Ectodermal cell (in vitro differentiated cells): ENCODE results near the gene CACUL1.

Source experiments
- H3K27ac ChIP-seq: 2 replicates; pipeline ENCODE4 v1.7.0; 2013; ENCODE audit warnings: mild to moderate bottlenecking, low read depth, low read length; ENCODE audit not compliant: insufficient read depth, poor library complexity, severe bottlenecking
- H3K27me3 ChIP-seq: 2 replicates; pipeline ENCODE4 v1.7.0; 2013; ENCODE audit warnings: mild to moderate bottlenecking, low read length; ENCODE audit not compliant: insufficient read depth, control insufficient read depth, poor library complexity, severe bottlenecking
- H3K36me3 ChIP-seq: one replicate; pipeline ENCODE4 v1.7.0; 2013; ENCODE audit warnings: low read length; ENCODE audit not compliant: control insufficient read depth, insufficient read depth
- H3K4me1 ChIP-seq: one replicate; pipeline ENCODE4 v1.7.0; 2013; ENCODE audit warnings: low read length; ENCODE audit not compliant: control insufficient read depth, insufficient read depth
- H3K4me3 ChIP-seq: 2 replicates; pipeline ENCODE4 v1.7.0; 2013; ENCODE audit warnings: low read depth, low read length, control low read depth; ENCODE audit not compliant: insufficient read depth
- H3K9me3 ChIP-seq: 2 replicates; pipeline ENCODE4 v1.7.0; 2013; ENCODE audit warnings: mild to moderate bottlenecking, low read length, moderate library complexity; ENCODE audit not compliant: control insufficient read depth
- WGBS, 2 experiments: methylation state at CpG; one replicate each; pipeline ENCODE4 v1.1.7; 2013; ENCODE audit warnings: missing lambda C conversion rate in 2 of 2; 5-methylcytosine and 5-hydroxymethylcytosine counted together

The CACUL1 gene

GRCh38 chr10:118735294-118735693 is 19.5 kb downstream of the CACUL1 start:
- Histone ChIP-seq H3K27me3 (no peaks in the 10 kb centered on the region), H3K36me3 (no peaks in the 10 kb centered on the region), H3K4me3 (no peak overlapping the region), H3K9me3 (no peaks in the 10 kb centered on the region), H3K4me1 (no peaks in the 10 kb centered on the region), H3K27ac (no peak overlapping the region)
- WGBS, 2 experiments = 80 to 94% methylated on average over 1 of the region's 1 CpG

- H3K27me3 ChIP-seq = no peaks in the 10 kb centered on the region
- WGBS, 2 experiments = 93 to 100% methylated on average over 1 to 2 of the region's 2 CpGs
- H3K4me1 ChIP-seq = no peaks in the 10 kb centered on the region
- H3K27ac ChIP-seq = no peak overlapping the region
- H3K9me3 ChIP-seq = no peaks in the 10 kb centered on the region
- H3K36me3 ChIP-seq = no peaks in the 10 kb centered on the region
- H3K4me3 ChIP-seq = no peak overlapping the region
Measured at GRCh38 chr10:118734475-118734874, 20.3 kb downstream of the CACUL1 start.

- Histone ChIP-seq H3K27me3 (no peaks in the 10 kb centered on the region), H3K27ac (no peak overlapping the region), H3K36me3 (no peaks in the 10 kb centered on the region), H3K4me1 (no peaks in the 10 kb centered on the region), H3K4me3 (no peak overlapping the region), H3K9me3 (no peaks in the 10 kb centered on the region)
- WGBS, 2 experiments = 92 to 94% methylated on average over 11 to 12 of the region's 12 CpGs
Measured at GRCh38 chr10:118732245-118733165, 22.3 kb downstream of the CACUL1 start.

- H3K4me1 ChIP-seq = no peaks in the 10 kb centered on the region
- 91 to 93% methylated on average over 7 of the region's 7 CpGs for WGBS, 2 experiments
Measured at GRCh38 chr10:118730756-118731456, 23.9 kb downstream of the CACUL1 start.

GRCh38 chr10:118729641-118730258 is 25.0 kb downstream of the CACUL1 start:
- WGBS, 2 experiments = 92 to 94% methylated on average over 2 of the region's 2 CpGs
- Histone ChIP-seq H3K9me3 (no peaks in the 10 kb centered on the region), H3K4me3 (no peak overlapping the region), H3K27ac (no peak overlapping the region), H3K4me1 (no peaks in the 10 kb centered on the region), H3K27me3 (no peaks in the 10 kb centered on the region), H3K36me3 (peaks cover 4% of the 10 kb centered on the region)

More at GRCh38 chr10:118730756-118731456, 23.9 kb downstream of the CACUL1 start:
- H3K4me3 ChIP-seq = no peak overlapping the region
- H3K9me3 ChIP-seq = no peaks in the 10 kb centered on the region
- H3K36me3 ChIP-seq = no peaks in the 10 kb centered on the region
- no peak overlapping the region for H3K27ac ChIP-seq
- H3K27me3 ChIP-seq = no peaks in the 10 kb centered on the region

- Histone ChIP-seq H3K36me3 (peaks cover 4% of the 10 kb centered on the region), H3K4me1 (no peaks in the 10 kb centered on the region), H3K9me3 (no peaks in the 10 kb centered on the region), H3K27ac (no peak overlapping the region), H3K4me3 (no peak overlapping the region), H3K27me3 (no peaks in the 10 kb centered on the region)
- WGBS, 2 experiments = 99% methylated on average over 3 of the region's 3 CpGs
Measured at GRCh38 chr10:118729200-118729599, 25.6 kb downstream of the CACUL1 start.

GRCh38 chr10:118725886-118726500 is 28.8 kb downstream of the CACUL1 start:
- H3K27ac ChIP-seq = no peak overlapping the region
- 90 to 94% methylated on average over 4 of the region's 4 CpGs for WGBS, 2 experiments
- H3K4me1 ChIP-seq = no peaks in the 10 kb centered on the region
- no peaks in the 10 kb centered on the region for H3K9me3 ChIP-seq
- no peak overlapping the region for H3K4me3 ChIP-seq
- no peaks in the 10 kb centered on the region for H3K27me3 ChIP-seq
- H3K36me3 ChIP-seq = peaks cover 4% of the 10 kb centered on the region

- Histone ChIP-seq H3K4me3 (no peak overlapping the region), H3K27ac (no peak overlapping the region), H3K27me3 (no peaks in the 10 kb centered on the region), H3K4me1 (no peaks in the 10 kb centered on the region), H3K9me3 (no peaks in the 10 kb centered on the region), H3K36me3 (peaks cover 4% of the 10 kb centered on the region)
- 95 to 98% methylated on average over 6 of the region's 6 CpGs for WGBS, 2 experiments
Measured at GRCh38 chr10:118723466-118723865, 31.3 kb downstream of the CACUL1 start.

GRCh38 chr10:118721539-118721876 is 33.3 kb downstream of the CACUL1 start:
- Histone ChIP-seq H3K36me3 (peaks cover 7% of the 10 kb centered on the region), H3K4me1 (no peaks in the 10 kb centered on the region), H3K4me3 (no peak overlapping the region), H3K27ac (no peak overlapping the region), H3K27me3 (no peaks in the 10 kb centered on the region), H3K9me3 (no peaks in the 10 kb centered on the region)
- 87 to 94% methylated on average over 3 of the region's 3 CpGs for WGBS, 2 experiments
